Heart right ventricle (tissue), 16 donors: Measurements from ENCODE around the gene HMSD. TPM values are rescaled to one million over a fixed set of nuclear protein-coding genes. Genes with fewer than 3 reads are reported as not detected.
"Not testable (repeated sequence)": the region's sequence is repeated elsewhere in the genome, so short reads cannot be mapped to it uniquely, and the experiment has no call there.

Experiments
- ATAC-seq, 8 donors: fragments of 200-7000 bp; cut with Tn5 transposase; one replicate each; pipeline ENCODE4 v1.9.1; 2020; ENCODE audit warnings: mild to moderate bottlenecking in 8 of 8, moderate library complexity in 8 of 8, moderate number of reproducible peaks in 1 of 8
- DNase-seq, 2 donors: peaks; one replicate each; pipeline ENCODE4 v3.0.0-alpha.2; 2020
- H3K27ac ChIP-seq, 10 donors: fragments of 200-600 bp; sonication (generic) in 2 of 10; one replicate each; pipeline versions ENCODE4 v1.5.0 to v1.8.0; 2020 to 2022; ENCODE audit warnings: mild to moderate bottlenecking in 3 of 10
- H3K27me3 ChIP-seq, 7 donors: fragments of 200-600 bp; one replicate each; pipeline ENCODE4 v1.8.0; 2021 to 2022; ENCODE audit warnings: mild to moderate bottlenecking in 2 of 7
- H3K36me3 ChIP-seq, 9 donors: fragments of 200-600 bp; sonication (generic) in 1 of 9; one replicate each; pipeline versions ENCODE4 v1.5.0 to v1.8.0; 2020 to 2022; ENCODE audit warnings: mild to moderate bottlenecking in 2 of 9
- H3K4me1 ChIP-seq, 9 donors: fragments of 200-600 bp; sonication (generic) in 1 of 9; one replicate each; pipeline versions ENCODE4 v1.5.0 to v1.8.0; 2020 to 2022; ENCODE audit warnings: mild to moderate bottlenecking in 4 of 9
- H3K4me3 ChIP-seq, 10 donors: fragments of 200-600 bp; sonication (generic) in 2 of 10; one replicate each; pipeline versions ENCODE4 v1.5.0 to v1.8.0; 2020 to 2022; ENCODE audit warnings: mild to moderate bottlenecking in 7 of 10, moderate library complexity in 2 of 10
- H3K9me3 ChIP-seq, 11 donors: fragments of 200-600 bp in 10 of 11; sonication (generic) in 2 of 11; one replicate each; pipeline versions ENCODE4 v1.5.0 to v1.8.0; 2013 to 2022; ENCODE audit warnings: mild to moderate bottlenecking in 2 of 11, control low read depth in 1 of 11, moderate library complexity in 1 of 11
- CTCF ChIP-seq, 9 donors: fragments of 200-600 bp; sonication (generic) in 2 of 9; IDR thresholded peaks; one replicate each; pipeline versions ENCODE4 v1.5.0 to v1.8.0; 2021 to 2022; ENCODE audit warnings: antibody characterized with exemption in 9 of 9, mild to moderate bottlenecking in 5 of 9, moderate library complexity in 1 of 9
- WGBS, 2 donors: extraction: QIAGEN DNeasy Blood & Tissue Kit; methylation state at CpG; one replicate each; pipeline ENCODE4 v1.1.7; 2013; ENCODE audit warnings: inconsistent platforms in 1 of 2; 5-methylcytosine and 5-hydroxymethylcytosine counted together
- intact Hi-C, 10 donors: fragments of 100-400 bp; cut with DNase I; formaldehyde crosslinking; loops; one replicate each; pipeline versions ENCODE4 v1.11.1 to v1.14.2; 2022
- polyA plus RNA-seq, 2 donors: library from polyadenylated mRNA; stranded (reverse); fragments of 200-250 nt; gene quantifications; one replicate each; pipeline ENCODE4 v1.2.3, GENCODE V29; 2013
- total RNA-seq, 10 donors: library from RNA; stranded (reverse); fragmentation: NEBNext Ultra II Directional in 3 of 10; extraction: Animal tissue kit (Norgen Biotek cat#: 25700) in 3 of 10; gene quantifications; one replicate each; pipeline versions ENCODE4 v1.2.1 to v1.2.4, GENCODE V29; 2021 to 2023
- donor health status: Arrhythmogenic right ventricular cardiomyopathy.
- donor health status: ischemic (EF 13 %, LVEDD 7.1; RV severe dilation, severe dysfunction).
- donor health status: healthy with polysubstance abuse.
- donor health status: DM: no; HTN: yes; CAD: no.
- donor health status: DM: no; HTN: no; CAD: no.
- donor health status: ischemic (EF 25% LVEDD 6.9; RV normal size, moderate dysfunction).
- donor health status: ischemic (EF 25% LVEDD 5.7; RV mildly dilated, moderate dysfunction).
- donor health status: healthy.
- donor health status: DM: yes; HTN: yes; CAD: no.
- donor health status: Ischemic cardiomyopathy.
- donor health status: ischemic (EF 35%, LVEDD 5.7; RV mildly dilated, moderate dysfunction).
- donor health status: nonischemic (EF 11% LVEDD 7.7; RV severe dilation, severe dysfunction).
- donor health status: DM: yes; HTN: yes; CAD: no.
- donor health status: PGD.
- donor health status: ischemic (EF 29% LVEDD 5.4; RV normal size, mild dysfunction).
- donor health status: nonischemic (EF 23%, LVEDD 6.1; RV moderate dilation, normal function).

Gene HMSD
- total and polyA plus RNA-seq, 12 donors: 0.03 to 0.88 (median 0.35) TPM; not detected in 8

DNA sequence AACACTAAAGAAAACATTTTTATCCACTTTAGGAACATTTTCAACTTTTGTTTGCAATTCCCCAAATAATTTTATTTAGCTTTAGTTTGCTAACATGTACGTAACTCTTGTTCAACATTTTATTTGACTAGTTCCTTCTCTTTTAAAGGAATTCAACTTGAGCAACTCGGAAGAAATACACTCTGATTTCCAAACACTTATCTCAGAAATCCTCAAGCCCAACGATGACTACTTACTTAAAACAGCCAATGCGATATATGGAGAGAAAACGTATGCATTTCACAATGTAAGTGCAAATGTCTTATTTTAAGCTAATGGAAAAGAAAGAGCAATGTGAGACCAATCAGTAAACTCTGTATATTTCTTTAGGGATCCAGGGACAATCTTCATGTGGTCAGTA lies 31.3 kb upstream of the HMSD start:
- WGBS, 2 donors: 79 to 80% methylated on average over 5 of the region's 5 CpGs
- TF ChIP-seq CTCF (IDR thresholded peaks at IDR 0.05): no peak
- Histone ChIP-seq H3K4me3 (no peak overlapping the region), H3K9me3 (no peaks in the 10 kb centered on the region), H3K27me3 (peaks cover 0 to 8% (median 0%) of the 10 kb centered on the region in 7 donors), H3K36me3 (no peaks in the 10 kb centered on the region), H3K27ac (no peak overlapping the region), H3K4me1 (peaks cover 0 to 5% (median 0%) of the 10 kb centered on the region in 9 donors)
- DNase-seq: no peak
- intact Hi-C loops: no loop called here
- ATAC-seq: no peak

GRCh38 chr18:63922049-63922448 lies 27.1 kb upstream of the HMSD start:
- H3K36me3 ChIP-seq: no peaks in the 10 kb centered on the region
- ATAC-seq (no peak), DNase-seq (no peak)
- TF ChIP-seq CTCF (IDR thresholded peaks at IDR 0.05): no peak
- no peak overlapping the region for H3K4me3 ChIP-seq
- WGBS, 2 donors: 80% methylated on average over 2 of the region's 2 CpGs
- H3K27ac ChIP-seq: no peak overlapping the region
- H3K9me3 ChIP-seq: no peaks in the 10 kb centered on the region
- peaks cover 0 to 4% (median 0%) of the 10 kb centered on the region in 7 donors for H3K27me3 ChIP-seq
- intact Hi-C loops: no loop called here
- H3K4me1 ChIP-seq: peaks cover 0 to 5% (median 0%) of the 10 kb centered on the region in 9 donors

- no peak for TF ChIP-seq CTCF (IDR thresholded peaks at IDR 0.05)
- Histone ChIP-seq H3K27me3 (peaks cover 0 to 4% (median 0%) of the 10 kb centered on the region in 7 donors), H3K4me3 (no peak overlapping the region), H3K9me3 (peaks cover 0 to 2% (median 0%) of the 10 kb centered on the region in 11 donors), H3K4me1 (no peaks in the 10 kb centered on the region), H3K27ac (no peak overlapping the region), H3K36me3 (no peaks in the 10 kb centered on the region)
- intact Hi-C loops: no loop called here
- no peak for DNase-seq
- no peak for ATAC-seq
- 66 to 71% methylated on average over 1 of the region's 1 CpG for WGBS, 2 donors
These were observed 24.6 kb upstream of the HMSD start for GRCh38 chr18:63924551-63924950.

DNA sequence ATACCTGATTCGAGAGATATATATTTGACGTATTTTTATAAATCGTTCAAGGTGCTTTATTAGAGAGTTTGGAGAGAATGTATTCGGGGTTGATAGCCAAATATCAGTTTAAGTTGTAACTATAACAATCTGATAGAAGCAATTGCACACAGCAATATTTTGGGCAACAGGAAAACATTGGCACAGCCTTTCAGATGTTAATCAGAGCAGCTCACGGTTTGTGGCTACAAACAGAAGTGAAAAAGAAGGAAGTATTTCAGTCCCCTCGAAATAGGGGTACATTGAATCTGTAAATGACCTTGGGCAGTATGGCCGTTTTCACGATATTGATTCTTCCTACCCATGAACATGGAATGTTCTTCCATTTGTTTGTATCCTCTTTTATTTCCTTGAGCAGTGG lies 20.8 kb upstream of the HMSD start:
- Histone ChIP-seq H3K9me3 (peaks cover 0 to 2% (median 0%) of the 10 kb centered on the region in 11 donors), H3K4me3 (no peak overlapping the region), H3K27me3 (peaks cover 0 to 13% (median 0%) of the 10 kb centered on the region in 7 donors), H3K4me1 (no peaks in the 10 kb centered on the region), H3K27ac (no peak overlapping the region), H3K36me3 (no peaks in the 10 kb centered on the region)
- no peak for TF ChIP-seq CTCF (IDR thresholded peaks at IDR 0.05)
- no peak for ATAC-seq
- no peak for DNase-seq
- 71 to 81% methylated on average over 8 of the region's 8 CpGs for WGBS, 2 donors
- intact Hi-C loops: no loop called here

DNA sequence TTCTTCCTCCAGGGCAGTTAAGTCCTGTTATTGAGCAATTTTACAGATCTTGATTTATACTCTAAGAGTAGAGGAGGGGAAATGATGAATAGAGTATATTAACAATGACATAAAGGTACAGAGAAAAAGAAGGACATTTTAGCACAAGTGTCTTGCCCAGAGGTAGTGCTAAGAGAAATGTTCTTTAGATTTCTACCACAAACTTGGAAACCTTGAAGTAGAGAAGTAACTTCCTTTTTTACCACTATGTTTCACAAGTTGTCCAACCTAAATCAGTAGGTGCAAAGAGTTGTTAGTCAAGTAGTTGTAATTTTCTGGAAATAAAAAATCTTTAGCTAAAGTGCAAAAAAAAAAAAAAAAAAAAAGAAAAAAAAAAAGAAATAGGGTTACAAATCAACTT lies 19.7 kb upstream of the HMSD start:
- H3K4me3 ChIP-seq, H3K9me3 ChIP-seq, DNase-seq, H3K4me1 ChIP-seq, ATAC-seq, H3K36me3 ChIP-seq, intact Hi-C loops, H3K27ac ChIP-seq: not testable (repeated sequence)
- peaks cover 0 to 12% (median 0%) of the 10 kb centered on the region in 7 donors for H3K27me3 ChIP-seq
